ENCODE measurements around the gene RHOF. TPM values are rescaled to one million over a fixed set of nuclear protein-coding genes. Genes with fewer than 3 reads are reported as not detected.
A peak's percentile ranks its signal among the peaks of the same experiment; 100 is the strongest.

Gene RHOF
- total RNA-seq, 2 experiments from 2014 or later: 23.5 to 53.7 TPM

- Histone ChIP-seq H3K9me2 (ENCODE audit: insufficient read depth, low read length) (no peaks in the 10 kb centered on the region), H3K4me1 (ENCODE audit: insufficient read depth, low read length, poor library complexity, severe bottlenecking) (peaks cover 45% of the 10 kb centered on the region), H4K20me1 (ENCODE audit: insufficient read depth, low read length) (peaks cover 6% of the 10 kb centered on the region; the same call in 1 of the 2 replicates), H3K4me2 (ENCODE audit: low read length) (peak overlapping the region; percentile 92), H3K9me3 (ENCODE audit: low read length) (no peaks in the 10 kb centered on the region), H3K36me3 (ENCODE audit: insufficient read depth, low read length) (peaks cover 60% of the 10 kb centered on the region), H3K79me2 (ENCODE audit: insufficient read depth, low read depth, low read length) (peaks cover 21% of the 10 kb centered on the region; the same call in 1 of the 2 replicates), H3K4me3 (ENCODE audit: low read depth, low read length, poor library complexity, severe bottlenecking) (peak overlapping the region; percentile 72), H2AFZ (ENCODE audit: low read length) (peak overlapping the region; percentile 50; the same call in 1 of the 2 replicates), H3K27ac (ENCODE audit: low read depth, low read length, poor library complexity, severe bottlenecking) (peak overlapping the region; percentile 62)
- BruUV-seq (replicated peaks): no TSS peak
- peak; percentile 70 for DNase-seq (ENCODE audit: low spot score)
- TF ChIP-seq CTCF (conservative IDR thresholded peaks at IDR 0.05; ENCODE audit: low read length) (peak; percentile 96), EZH2phosphoT487 (IDR thresholded peaks at IDR 0.05; ENCODE audit: borderline replicate concordance, low read depth, low read length) (no peak)
- intact Hi-C loops (cut with micrococcal nuclease; ENCODE audit: unreplicated experiment): loop anchor here (1.0 kb wide), 2 partner anchors 16 to 78 kb away; no protein-coding TSS in a partner anchor
- ChIA-PET CTCF (ENCODE audit: unreplicated experiment) (interaction anchor here (0.5 to 2.9 kb wide), 6 partner anchors 10 to 82 kb away, joined by 3 to 13 read pairs (median 3); partner anchors contain the start of gene RHOF), POLR2A (interaction anchor here (0.6 to 2.8 kb wide), 5 partner anchors 9 to 311 kb away, joined by 3 to 19 read pairs (median 6); partner anchors contain the start of gene RHOF)
Observed at GRCh38 chr12:121811434-121812319, 18.2 kb upstream of the RHOF start.

- BruUV-seq (replicated peaks): no TSS peak
- Histone ChIP-seq H3K79me2 (ENCODE audit: insufficient read depth, low read depth, low read length) (peaks cover 22% of the 10 kb centered on the region; the same call in 1 of the 2 replicates), H3K9me2 (ENCODE audit: insufficient read depth, low read length) (no peaks in the 10 kb centered on the region), H3K9me3 (ENCODE audit: low read length) (no peaks in the 10 kb centered on the region), H3K4me2 (ENCODE audit: low read length) (peak overlapping the region; percentile 92), H3K4me1 (ENCODE audit: insufficient read depth, low read length, poor library complexity, severe bottlenecking) (peaks cover 52% of the 10 kb centered on the region), H4K20me1 (ENCODE audit: insufficient read depth, low read length) (peaks cover 6% of the 10 kb centered on the region; the same call in 1 of the 2 replicates), H3K4me3 (ENCODE audit: low read depth, low read length, poor library complexity, severe bottlenecking) (peak overlapping the region; percentile 72), H3K27ac (ENCODE audit: low read depth, low read length, poor library complexity, severe bottlenecking) (peak overlapping the region; percentile 62), H2AFZ (ENCODE audit: low read length) (no peak overlapping the region), H3K36me3 (ENCODE audit: insufficient read depth, low read length) (peaks cover 55% of the 10 kb centered on the region)
- POLR2A ChIA-PET: interaction anchor here (0.8 to 2.8 kb wide), 4 partner anchors 9 to 29 kb away, joined by 3 to 19 read pairs (median 7); partner anchors contain the start of gene RHOF
- intact Hi-C loops (cut with micrococcal nuclease; ENCODE audit: unreplicated experiment): no loop called here
- no peak for TF ChIP-seq EZH2phosphoT487 (IDR thresholded peaks at IDR 0.05; ENCODE audit: borderline replicate concordance, low read depth, low read length)
- no peak for TF ChIP-seq CTCF (conservative IDR thresholded peaks at IDR 0.05; ENCODE audit: low read length)
- DNase-seq (ENCODE audit: low spot score): no peak
- CTCF ChIA-PET (ENCODE audit: unreplicated experiment): interaction anchor here (0.7 to 2.9 kb wide), 4 partner anchors 17 to 83 kb away, joined by 3 to 13 read pairs (median 3); partner anchors contain the start of gene RHOF
Observed at GRCh38 chr12:121810833-121811433, 17.4 kb upstream of the RHOF start.
